Mucosa of stomach (tissue), 1 donor: ENCODE measurements around the gene DENND4B.
A peak's percentile ranks its signal among the peaks of the same experiment; 100 is the strongest.
"Not testable (repeated sequence)": the region's sequence is repeated elsewhere in the genome, so short reads cannot be mapped to it uniquely, and the experiment has no call there.

Experiments used
- H3K27me3 ChIP-seq: one replicate; pipeline ENCODE4 v1.7.0; 2013; ENCODE audit warnings: mild to moderate bottlenecking, low read length; ENCODE audit not compliant: control insufficient read depth, insufficient read depth
- H3K36me3 ChIP-seq: one replicate; pipeline ENCODE4 v1.7.0; 2013; ENCODE audit warnings: low read length; ENCODE audit not compliant: control insufficient read depth, insufficient read depth
- H3K4me1 ChIP-seq: one replicate; pipeline ENCODE4 v1.7.0; 2013; ENCODE audit warnings: mild to moderate bottlenecking, low read length; ENCODE audit not compliant: control insufficient read depth, insufficient read depth
- H3K4me3 ChIP-seq: one replicate; pipeline ENCODE4 v1.7.0; 2013; ENCODE audit warnings: low read length
- H3K9ac ChIP-seq: one replicate; pipeline ENCODE4 v1.7.0; 2013; ENCODE audit warnings: mild to moderate bottlenecking, low read length, moderate library complexity
- H3K9me3 ChIP-seq: one replicate; pipeline ENCODE4 v1.7.0; 2013; ENCODE audit warnings: mild to moderate bottlenecking, low read length, moderate library complexity; ENCODE audit not compliant: control insufficient read depth
- donor health status: Pancreatic carcinoma.

DENND4B gene

GRCh38 chr1:153926405-153926804 lies 20.1 kb downstream of the DENND4B start:
- H3K4me1 ChIP-seq: no peaks in the 10 kb centered on the region
- no peaks in the 10 kb centered on the region for H3K9me3 ChIP-seq
- no peaks in the 10 kb centered on the region for H3K36me3 ChIP-seq
- H3K9ac ChIP-seq: no peak overlapping the region
- H3K4me3 ChIP-seq: no peak overlapping the region
- H3K27me3 ChIP-seq: no peaks in the 10 kb centered on the region

GRCh38 chr1:153922972-153923925 lies 23.3 kb downstream of the DENND4B start, which contains the start of gene GATAD2B:
TSS of gene GATAD2B (minus strand) at chr1:153922972. CDS start at chr1:153828347, 94,625 bp downstream.
- H3K9ac ChIP-seq: peak within 1 kb of the TSS; percentile 83

GRCh38 chr1:153922076-153922971 lies 24.2 kb downstream of the DENND4B start:
- Histone ChIP-seq H3K27me3 (no peaks in the 10 kb centered on the region), H3K9me3 (no peaks in the 10 kb centered on the region), H3K36me3 (no peaks in the 10 kb centered on the region), H3K4me3 (peak overlapping the region; percentile 72), H3K4me1 (peaks cover 15% of the 10 kb centered on the region), H3K9ac (peak overlapping the region; percentile 73)

More at GRCh38 chr1:153922972-153923925, 23.3 kb downstream of the DENND4B start, which contains the start of gene GATAD2B:
- peak within 1 kb of the TSS; percentile 84 for H3K4me3 ChIP-seq
- H3K4me1 ChIP-seq: peaks cover 15% of the 10 kb centered on the region
- no peaks in the 10 kb centered on the region for H3K9me3 ChIP-seq
- no peaks in the 10 kb centered on the region for H3K27me3 ChIP-seq
- no peaks in the 10 kb centered on the region for H3K36me3 ChIP-seq

- Histone ChIP-seq H3K9ac (peak overlapping the region; percentile 73), H3K4me1 (peaks cover 15% of the 10 kb centered on the region), H3K27me3 (no peaks in the 10 kb centered on the region)
Measured at GRCh38 chr1:153921803-153922075, 24.8 kb downstream of the DENND4B start.

GRCh38 chr1:153921080-153921802 lies 25.3 kb downstream of the DENND4B start:
- no peaks in the 10 kb centered on the region for H3K9me3 ChIP-seq
- H3K36me3 ChIP-seq: no peaks in the 10 kb centered on the region
- H3K4me3 ChIP-seq: peak overlapping the region; percentile 72
- peak overlapping the region; percentile 73 for H3K9ac ChIP-seq
- H3K4me1 ChIP-seq: peaks cover 15% of the 10 kb centered on the region
- H3K27me3 ChIP-seq: no peaks in the 10 kb centered on the region

More at GRCh38 chr1:153921803-153922075, 24.8 kb downstream of the DENND4B start:
- peak overlapping the region; percentile 72 for H3K4me3 ChIP-seq
- no peaks in the 10 kb centered on the region for H3K9me3 ChIP-seq
- H3K36me3 ChIP-seq: no peaks in the 10 kb centered on the region

GRCh38 chr1:153919876-153920852 lies 26.4 kb downstream of the DENND4B start:
- Histone ChIP-seq H3K36me3 (no peaks in the 10 kb centered on the region), H3K9ac (no peak overlapping the region), H3K27me3 (no peaks in the 10 kb centered on the region), H3K4me3 (no peak overlapping the region), H3K4me1 (peaks cover 15% of the 10 kb centered on the region), H3K9me3 (no peaks in the 10 kb centered on the region)

GRCh38 chr1:153916297-153916696 lies 30.2 kb downstream of the DENND4B start:
- no peaks in the 10 kb centered on the region for H3K36me3 ChIP-seq
- no peaks in the 10 kb centered on the region for H3K27me3 ChIP-seq
- H3K9ac ChIP-seq: no peak overlapping the region
- peaks cover 15% of the 10 kb centered on the region for H3K4me1 ChIP-seq
- H3K9me3 ChIP-seq: no peaks in the 10 kb centered on the region
- H3K4me3 ChIP-seq: no peak overlapping the region

GRCh38 chr1:153912349-153912748 lies 34.2 kb downstream of the DENND4B start:
- Histone ChIP-seq H3K4me1 (no peaks in the 10 kb centered on the region), H3K36me3 (no peaks in the 10 kb centered on the region), H3K9ac (no peak overlapping the region), H3K4me3 (no peak overlapping the region), H3K27me3 (no peaks in the 10 kb centered on the region), H3K9me3 (no peaks in the 10 kb centered on the region)

- not testable (repeated sequence) for H3K4me3 ChIP-seq, H3K9me3 ChIP-seq, H3K4me1 ChIP-seq, H3K27me3 ChIP-seq, H3K36me3 ChIP-seq, H3K9ac ChIP-seq
Measured at GRCh38 chr1:153910560-153910959, 36.0 kb downstream of the DENND4B start.

GRCh38 chr1:153908071-153908470 lies 38.4 kb downstream of the DENND4B start:
- Histone ChIP-seq H3K9ac (no peak overlapping the region), H3K36me3 (no peaks in the 10 kb centered on the region), H3K27me3 (no peaks in the 10 kb centered on the region), H3K9me3 (no peaks in the 10 kb centered on the region), H3K4me3 (no peak overlapping the region), H3K4me1 (no peaks in the 10 kb centered on the region)

GRCh38 chr1:153907134-153907533 lies 39.4 kb downstream of the DENND4B start:
- Histone ChIP-seq H3K9ac (no peak overlapping the region), H3K4me1 (no peaks in the 10 kb centered on the region), H3K36me3 (no peaks in the 10 kb centered on the region), H3K4me3 (no peak overlapping the region), H3K9me3 (no peaks in the 10 kb centered on the region), H3K27me3 (no peaks in the 10 kb centered on the region)
